Inferior parietal cortex (tissue), 1 donor: ENCODE results near the gene MTFR1L.

Experiments used
- DNase-seq: peaks from one replicate; pipeline ENCODE4 v3.0.0-alpha.2; 2016; ENCODE audit errors: extremely low spot score

The MTFR1L gene

GRCh38 chr1:25861316-25862286 is 41.8 kb downstream of the MTFR1L start:
- no peak for DNase-seq

- no peak for DNase-seq
These were observed 43.2 kb downstream of the MTFR1L start for GRCh38 chr1:25862785-25863485.

GRCh38 chr1:25863486-25864262 is 43.9 kb downstream of the MTFR1L start:
- DNase-seq = no peak

GRCh38 chr1:25864434-25864833 is 44.7 kb downstream of the MTFR1L start:
- no peak for DNase-seq

GRCh38 chr1:25866288-25866687 is 46.5 kb downstream of the MTFR1L start:
- DNase-seq = no peak

- no peak for DNase-seq
These were observed 47.6 kb downstream of the MTFR1L start for GRCh38 chr1:25867210-25867991.

- no peak for DNase-seq
These were observed 50.3 kb downstream of the MTFR1L start for GRCh38 chr1:25869909-25870606.

GRCh38 chr1:25870614-25871013 is 50.9 kb downstream of the MTFR1L start:
- no peak for DNase-seq

GRCh38 chr1:25871086-25871703 is 51.4 kb downstream of the MTFR1L start:
- DNase-seq = no peak

- DNase-seq = no peak
These were observed 52.1 kb downstream of the MTFR1L start for GRCh38 chr1:25871704-25872494.

- DNase-seq = no peak
These were observed 53.0 kb downstream of the MTFR1L start for GRCh38 chr1:25872713-25873112.

- no peak for DNase-seq
These were observed 53.4 kb downstream of the MTFR1L start for GRCh38 chr1:25873120-25873519.

GRCh38 chr1:25874209-25874608 is 54.5 kb downstream of the MTFR1L start:
- DNase-seq = no peak

- no peak for DNase-seq
These were observed 54.9 kb downstream of the MTFR1L start for GRCh38 chr1:25874635-25875153.

- DNase-seq = peak; percentile 73
These were observed 55.6 kb downstream of the MTFR1L start, which contains the start of gene PAQR7 for GRCh38 chr1:25875154-25875855. Gene PAQR7, minus strand, starts transcription at chr1:25875708. Its CDS starts 11,869 bp downstream, at chr1:25863839.

- DNase-seq = no peak
These were observed 56.3 kb downstream of the MTFR1L start for GRCh38 chr1:25875856-25876692.

- no peak for DNase-seq
These were observed 56.9 kb downstream of the MTFR1L start for GRCh38 chr1:25876693-25877077.
